Measurements from ENCODE around the gene ABHD15. TPM values are rescaled to one million over a fixed set of nuclear protein-coding genes. Genes with fewer than 3 reads are reported as not detected.
A peak's percentile ranks its signal among the peaks of the same experiment; 100 is the strongest.

ABHD15 gene
- total RNA-seq, 1 experiment from 2014 or later, result 4.1 TPM

GRCh38 chr17:29582254-29582765 is 15.5 kb upstream of the ABHD15 start:
- DNase-seq (ENCODE audit: low read depth), result no peak

- DNase-seq (ENCODE audit: low read depth), result no peak
These were observed 14.9 kb upstream of the ABHD15 start for GRCh38 chr17:29581583-29582253.

GRCh38 chr17:29579866-29580771 is 13.3 kb upstream of the ABHD15 start:
- DNase-seq (ENCODE audit: low read depth), result peak; percentile 89

DNA sequence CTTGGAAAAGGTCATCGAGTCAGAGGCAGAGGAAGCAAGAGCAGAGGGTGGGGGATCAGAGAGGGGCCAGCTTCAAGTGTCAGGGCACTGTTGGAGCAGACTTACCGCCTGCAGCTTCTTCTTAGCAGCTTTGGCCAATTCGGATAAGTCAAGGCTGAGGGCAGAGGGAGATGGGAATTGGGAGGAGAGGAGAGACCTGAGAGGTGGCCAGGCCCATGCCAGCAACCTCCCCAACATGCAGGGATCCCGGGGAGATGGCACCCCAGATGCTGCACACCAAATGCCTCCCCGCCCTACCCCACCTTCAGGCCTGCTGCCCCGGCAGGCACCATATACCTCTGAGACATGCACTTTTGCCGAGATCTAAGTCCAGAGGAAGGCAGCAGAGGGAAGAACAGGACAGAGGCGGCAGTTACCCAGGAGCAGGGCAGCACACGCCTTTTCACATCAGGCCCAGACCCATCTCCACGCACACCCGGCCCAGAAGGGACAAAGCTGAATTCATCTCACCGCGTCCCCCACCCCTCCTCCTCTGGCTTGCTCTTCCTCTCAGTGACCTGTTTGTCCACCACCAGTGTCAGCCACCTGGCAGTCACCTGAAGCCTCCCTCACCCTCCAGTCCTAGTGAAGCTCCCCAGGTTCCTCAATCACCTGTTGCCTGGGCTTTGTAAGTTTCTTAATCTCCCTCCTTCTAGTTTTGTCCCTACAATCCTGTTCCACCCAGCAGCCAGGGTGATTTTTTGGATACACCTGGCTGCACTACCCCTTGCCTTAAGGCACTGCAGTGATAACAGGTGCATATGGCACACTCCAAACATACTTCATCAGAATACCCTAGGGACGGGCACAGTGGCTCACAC is 12.0 kb upstream of the ABHD15 start:
- no peak for DNase-seq (ENCODE audit: low read depth)

GRCh38 chr17:29577385-29578211 is 10.8 kb upstream of the ABHD15 start:
- no peak for DNase-seq (ENCODE audit: low read depth)

DNA sequence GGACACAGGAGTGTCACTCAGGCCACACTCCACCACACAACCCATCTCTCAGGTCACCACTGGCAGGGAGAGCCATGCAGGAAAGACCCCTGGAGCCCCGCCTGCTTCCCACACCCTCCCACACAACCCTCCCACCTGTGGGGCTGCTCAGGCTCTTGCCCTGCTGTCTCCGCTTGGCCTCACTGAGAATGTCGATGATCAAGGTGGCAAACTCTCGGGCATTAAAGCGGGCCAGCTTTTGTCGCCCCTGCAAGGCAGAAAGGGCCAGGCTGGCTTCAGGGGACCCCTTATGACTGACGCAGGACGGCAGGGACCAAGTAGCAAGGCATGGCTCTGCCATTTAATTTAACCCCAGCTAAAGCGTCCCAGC is 10.1 kb upstream of the ABHD15 start:
- DNase-seq (ENCODE audit: low read depth), result no peak

- no peak for DNase-seq (ENCODE audit: low read depth)
These were observed 9.6 kb upstream of the ABHD15 start for GRCh38 chr17:29576214-29577000.

- DNase-seq (ENCODE audit: low read depth), result no peak
These were observed 8.8 kb upstream of the ABHD15 start for GRCh38 chr17:29575511-29576213.

DNA sequence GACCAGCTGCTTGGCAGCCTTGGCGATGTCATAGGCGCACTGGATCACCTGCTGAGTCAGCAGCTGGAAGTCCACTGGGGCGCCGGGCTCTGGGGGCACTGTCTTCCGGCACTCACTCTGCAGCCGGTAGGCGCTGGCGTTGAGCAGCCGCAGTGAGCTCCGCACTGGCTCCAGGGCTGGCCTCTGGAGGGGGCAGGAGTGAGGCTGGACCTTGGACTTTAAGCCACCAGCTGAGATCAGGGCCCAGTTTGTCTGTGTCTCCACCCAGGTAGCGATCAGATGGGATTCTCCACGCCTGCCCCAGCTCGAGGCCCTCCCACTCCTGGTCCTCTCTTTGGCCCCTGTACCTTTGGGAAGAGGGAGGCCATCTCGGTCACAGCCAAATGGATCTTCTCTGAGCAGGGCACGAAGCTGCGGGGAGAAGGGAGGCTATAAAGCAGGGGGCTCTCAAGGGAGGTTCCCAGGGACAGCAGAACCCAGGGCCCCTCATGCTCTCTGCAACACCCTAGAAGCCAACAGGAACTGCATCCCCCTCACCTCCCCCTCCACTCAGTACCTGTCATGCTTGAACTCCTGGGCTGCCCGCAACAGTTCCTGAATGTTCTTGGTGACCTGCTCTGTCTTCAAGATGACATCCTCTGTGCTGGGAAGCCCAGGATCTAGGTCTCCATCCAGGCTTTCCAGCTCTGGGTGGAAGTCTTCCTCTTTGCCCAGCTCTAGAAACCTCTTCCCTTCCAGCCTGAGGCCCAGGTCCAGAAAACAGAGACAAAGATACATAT is 8.1 kb upstream of the ABHD15 start:
- no peak for DNase-seq (ENCODE audit: low read depth)

- DNase-seq (ENCODE audit: low read depth), result no peak
These were observed 7.3 kb upstream of the ABHD15 start for GRCh38 chr17:29573871-29574731.

GRCh38 chr17:29573558-29573869 is 6.7 kb upstream of the ABHD15 start:
- no peak for DNase-seq (ENCODE audit: low read depth)

DNA sequence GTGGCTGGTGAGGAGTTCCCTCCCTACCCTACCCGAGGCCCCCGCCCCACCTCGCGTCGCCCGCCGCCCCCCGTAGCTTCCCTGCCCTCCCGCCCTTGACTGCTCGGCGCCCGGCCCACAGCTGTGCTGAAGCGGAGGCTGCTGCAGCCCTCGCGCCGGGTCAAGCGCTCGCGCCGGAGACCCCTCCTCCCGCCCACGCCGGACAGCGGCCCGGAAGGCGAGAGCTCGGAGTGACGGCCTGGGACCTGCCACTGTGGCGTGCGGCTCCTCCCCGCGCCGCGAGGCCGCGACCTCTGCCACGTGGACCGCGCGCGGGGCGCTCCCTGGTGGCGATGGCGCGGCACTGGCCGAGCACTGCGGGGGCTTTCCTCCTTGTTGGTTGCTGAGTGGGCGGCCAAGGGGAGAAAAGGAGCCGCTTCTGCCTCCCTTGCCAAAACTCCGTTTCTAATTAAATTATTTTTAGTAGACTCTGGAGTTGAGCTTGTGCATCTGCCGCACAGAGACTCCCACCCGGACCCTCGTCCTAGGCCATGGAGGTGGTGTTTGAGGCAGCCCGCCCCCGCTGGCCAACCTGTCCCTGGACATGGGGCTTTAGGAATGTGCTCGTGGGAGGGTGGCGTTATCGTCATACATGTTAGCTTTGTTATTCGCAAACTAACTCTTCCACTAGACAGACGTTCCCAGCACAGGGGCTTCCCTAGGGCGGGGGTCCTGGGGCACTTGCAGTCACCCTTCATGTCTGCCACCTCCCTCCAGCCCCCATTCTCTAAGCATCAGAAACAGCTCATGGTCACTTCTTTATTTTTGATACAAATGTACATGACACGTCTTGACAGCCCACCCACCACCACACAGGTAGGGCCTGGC is 6.1 kb upstream of the ABHD15 start:
- peak; percentile 62 for DNase-seq (ENCODE audit: low read depth)

DNA sequence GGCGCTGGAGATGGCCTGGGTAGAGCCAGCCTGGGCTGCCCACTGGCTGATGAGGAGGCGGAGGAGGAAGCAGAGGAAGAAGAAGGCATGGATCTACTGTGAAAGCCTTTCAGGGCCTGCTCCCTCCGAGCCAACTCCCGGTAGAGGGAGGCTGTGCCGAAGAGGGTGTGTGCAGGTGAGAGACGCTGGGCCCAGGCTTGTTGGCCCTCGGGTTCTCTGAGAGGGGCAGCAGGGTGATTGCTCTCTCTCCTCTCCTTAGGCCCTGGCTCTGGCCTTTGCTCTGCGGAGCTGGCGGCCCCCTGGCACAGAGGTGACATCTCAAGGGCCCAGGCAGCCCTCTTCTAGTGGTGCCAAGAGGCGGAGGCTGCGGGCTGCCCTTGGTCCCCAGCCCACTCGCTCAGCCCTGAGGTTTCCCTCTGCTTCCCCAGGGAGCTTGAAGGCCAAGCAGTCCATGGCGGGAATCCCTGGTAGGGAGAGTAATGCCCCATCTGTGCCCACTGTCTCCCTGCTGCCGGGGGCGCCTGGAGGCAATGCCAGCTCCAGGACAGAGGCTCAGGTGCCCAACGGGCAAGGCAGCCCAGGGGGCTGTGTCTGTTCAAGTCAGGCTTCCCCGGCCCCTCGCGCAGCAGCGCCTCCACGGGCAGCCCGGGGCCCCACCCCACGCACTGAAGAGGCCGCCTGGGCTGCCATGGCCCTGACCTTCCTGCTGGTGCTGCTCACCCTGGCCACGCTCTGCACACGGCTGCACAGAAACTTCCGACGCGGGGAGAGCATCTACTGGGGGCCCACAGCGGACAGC is 5.2 kb upstream of the ABHD15 start:
- no peak for DNase-seq (ENCODE audit: low read depth)

GRCh38 chr17:29571486-29571882 is 4.6 kb upstream of the ABHD15 start:
- no peak for DNase-seq (ENCODE audit: low read depth)

GRCh38 chr17:29570521-29570920 is 3.7 kb upstream of the ABHD15 start:
- DNase-seq (ENCODE audit: low read depth), result no peak

GRCh38 chr17:29569245-29569950 is 2.6 kb upstream of the ABHD15 start:
- no peak for DNase-seq (ENCODE audit: low read depth)

Data from Daoy (cell line).